NK-92 treated with Interleukin-12 subunit alpha and Interleukin-12 subunit beta, amount 100 ng/mL, for 24 hours (cell line): ENCODE results near the gene H1-8.
A peak's percentile ranks its signal among the peaks of the same experiment; 100 is the strongest.

ENCODE experiments used
- DNase-seq: peaks from one replicate; lab custom pipeline; 2025; lab: John Stamatoyannopoulos, UW

Gene H1-8

DNA sequence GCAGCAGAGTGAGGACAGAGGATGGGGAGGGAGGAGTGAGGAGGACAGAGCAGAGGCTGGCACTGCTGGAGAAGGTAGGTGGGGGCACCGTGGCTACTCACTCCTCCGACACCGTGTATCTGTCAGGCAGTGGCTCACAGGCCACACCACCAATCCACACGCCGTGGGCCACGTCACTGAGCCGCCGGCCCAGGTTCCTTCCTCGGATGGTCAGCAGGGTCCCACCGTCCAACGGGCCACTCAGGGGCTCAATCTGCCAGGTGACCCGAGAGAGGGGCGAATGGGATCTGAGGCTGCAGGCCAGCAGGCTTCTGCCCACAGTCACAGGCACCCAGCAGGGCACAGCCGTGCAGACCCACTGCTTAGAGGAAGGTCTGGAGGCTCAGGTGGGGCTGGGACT lies 30.5 kb downstream of the H1-8 start:
- DNase-seq: no peak

DNA sequence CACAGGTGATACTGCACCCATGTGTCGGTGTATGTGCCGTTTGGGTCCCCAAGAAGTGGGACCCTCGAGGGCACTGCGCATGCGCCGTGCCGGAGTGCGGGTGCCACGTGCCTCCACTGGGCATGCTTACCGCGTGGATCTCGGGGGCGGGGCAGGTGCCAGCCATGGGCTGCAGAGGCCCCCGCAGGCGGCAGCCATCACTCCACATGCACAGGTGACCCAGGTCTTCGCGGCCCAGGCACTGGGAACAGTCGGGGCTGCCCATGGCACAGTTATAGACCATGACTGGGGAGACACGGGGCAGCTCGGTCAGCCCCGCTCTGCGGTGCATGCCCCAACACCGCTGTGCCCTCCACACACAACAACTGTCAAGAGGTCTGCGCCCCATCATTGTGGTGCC lies 31.2 kb downstream of the H1-8 start:
- no peak for DNase-seq

GRCh38 chr3:129575233-129575996 lies 32.4 kb downstream of the H1-8 start:
- no peak for DNase-seq

- DNase-seq: no peak
These were observed 33.0 kb downstream of the H1-8 start for GRCh38 chr3:129575997-129576384.

- DNase-seq: peak; percentile 28
These were observed 33.8 kb downstream of the H1-8 start for GRCh38 chr3:129576514-129577352.

DNA sequence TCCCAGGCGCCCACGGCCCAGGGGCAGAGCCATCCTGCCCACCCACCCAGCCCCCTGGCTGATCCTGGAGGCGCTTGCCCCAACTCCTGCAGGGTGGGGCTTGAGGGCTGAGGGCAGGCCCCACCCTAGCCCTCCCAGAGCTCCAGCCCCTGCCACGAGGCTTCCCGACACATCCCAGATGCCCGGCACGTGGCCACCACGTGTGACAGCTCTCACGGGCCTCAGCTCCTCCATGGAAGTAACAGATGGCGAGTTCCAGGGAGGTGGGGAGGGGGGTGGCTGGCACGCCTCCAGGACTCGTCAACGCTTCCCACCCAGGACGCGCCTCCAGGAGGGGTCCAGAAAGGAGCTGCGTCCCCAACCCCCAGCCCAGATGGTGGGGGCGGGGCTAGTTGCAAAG lies 34.4 kb downstream of the H1-8 start:
- DNase-seq: no peak

GRCh38 chr3:129577925-129578786 lies 35.2 kb downstream of the H1-8 start:
- no peak for DNase-seq

- DNase-seq: no peak
These were observed 37.0 kb downstream of the H1-8 start for GRCh38 chr3:129579991-129580390.

- no peak for DNase-seq
These were observed 38.6 kb downstream of the H1-8 start for GRCh38 chr3:129581623-129582022.

DNA sequence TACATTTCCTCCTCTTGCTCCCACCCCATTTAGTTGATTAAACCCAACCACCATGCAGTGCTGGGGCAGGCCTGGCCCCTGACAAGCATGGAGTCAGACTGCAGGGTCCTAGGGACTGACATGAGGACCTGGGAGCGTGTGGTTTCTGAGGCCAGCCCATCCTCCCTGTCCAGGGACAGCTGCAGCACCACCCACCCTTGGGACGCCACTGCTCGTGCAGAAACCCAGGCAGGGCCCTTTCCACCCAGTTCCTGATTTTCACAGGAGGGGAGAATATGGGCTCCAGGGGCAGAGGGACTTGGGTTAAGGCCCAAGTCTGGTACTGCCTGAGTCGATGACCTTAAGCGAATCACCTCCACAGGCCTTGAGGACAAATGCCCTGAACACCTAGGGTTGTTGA lies 39.8 kb downstream of the H1-8 start:
- DNase-seq: no peak

- no peak for DNase-seq
These were observed 40.3 kb downstream of the H1-8 start for GRCh38 chr3:129583289-129583688.

GRCh38 chr3:129584631-129585030 lies 41.7 kb downstream of the H1-8 start:
- no peak for DNase-seq

DNA sequence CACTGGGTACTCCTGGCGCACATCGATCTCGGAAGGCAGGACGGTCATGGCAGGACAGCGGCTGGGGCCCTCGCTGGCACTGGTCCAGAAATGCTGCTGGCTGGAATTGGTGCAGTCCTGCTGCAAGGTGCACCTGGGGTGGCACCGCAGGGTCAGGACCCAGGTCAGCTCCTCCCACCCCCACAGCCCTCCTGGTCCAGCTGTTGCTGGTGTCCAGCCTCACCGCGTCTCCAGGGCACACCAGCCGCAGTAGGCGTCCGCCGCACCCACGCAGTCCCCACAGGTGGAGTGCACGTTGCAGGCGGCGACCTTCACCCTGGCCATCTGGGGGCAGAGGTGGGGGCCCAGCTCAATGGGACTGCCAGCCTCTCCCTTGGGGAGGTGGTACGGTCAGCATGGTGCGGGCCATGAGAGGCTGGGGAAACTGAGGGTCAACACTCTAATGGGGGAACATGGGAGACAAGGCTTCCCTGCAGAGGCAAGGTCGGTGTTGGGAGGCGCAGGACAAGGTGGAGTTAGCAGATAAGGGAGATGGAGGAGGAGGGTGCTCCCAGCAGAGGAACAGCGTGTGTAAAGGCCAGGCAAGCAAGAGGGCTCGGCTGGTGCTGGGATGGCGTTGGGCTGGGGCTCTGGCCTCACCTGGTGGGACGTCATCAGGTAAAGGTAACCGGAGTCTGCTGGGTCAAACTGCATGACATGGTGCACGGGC lies 43.1 kb downstream of the H1-8 start:
- DNase-seq: no peak

DNA sequence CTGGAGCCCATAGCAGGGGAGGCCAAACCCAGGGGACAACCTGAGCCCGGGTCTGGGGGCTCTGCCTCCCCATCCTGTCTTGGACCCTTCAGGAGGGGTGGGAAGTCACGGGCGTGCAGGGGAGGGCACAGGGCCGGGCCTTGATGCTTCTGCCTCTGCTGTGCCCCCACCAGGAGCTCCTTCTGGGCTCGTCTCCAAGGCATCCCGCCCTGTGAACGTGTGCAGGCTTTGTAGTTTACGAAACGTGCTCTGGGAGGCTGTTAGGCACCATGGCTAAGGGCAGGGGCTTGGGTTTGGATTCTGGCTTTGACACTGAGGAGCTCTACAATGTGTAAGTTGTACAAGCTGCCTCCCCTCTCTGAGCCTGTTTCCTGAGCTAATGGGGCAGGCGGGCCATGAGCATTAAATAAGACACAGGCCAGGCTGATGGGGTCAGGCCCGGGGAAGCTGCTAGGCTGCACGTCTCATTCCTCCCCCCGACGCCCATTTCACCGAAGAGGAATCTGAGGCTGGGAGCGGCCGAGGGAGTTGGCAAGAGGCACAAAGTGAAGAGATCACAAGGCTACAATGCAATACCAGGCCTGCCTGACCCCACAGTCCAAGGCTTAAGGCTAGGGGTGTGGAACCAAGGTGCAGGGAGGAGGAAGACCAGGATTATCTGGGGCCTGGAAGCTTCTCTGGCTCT lies 43.9 kb downstream of the H1-8 start:
- no peak for DNase-seq

GRCh38 chr3:129587566-129588210 lies 44.7 kb downstream of the H1-8 start:
- DNase-seq: no peak

DNA sequence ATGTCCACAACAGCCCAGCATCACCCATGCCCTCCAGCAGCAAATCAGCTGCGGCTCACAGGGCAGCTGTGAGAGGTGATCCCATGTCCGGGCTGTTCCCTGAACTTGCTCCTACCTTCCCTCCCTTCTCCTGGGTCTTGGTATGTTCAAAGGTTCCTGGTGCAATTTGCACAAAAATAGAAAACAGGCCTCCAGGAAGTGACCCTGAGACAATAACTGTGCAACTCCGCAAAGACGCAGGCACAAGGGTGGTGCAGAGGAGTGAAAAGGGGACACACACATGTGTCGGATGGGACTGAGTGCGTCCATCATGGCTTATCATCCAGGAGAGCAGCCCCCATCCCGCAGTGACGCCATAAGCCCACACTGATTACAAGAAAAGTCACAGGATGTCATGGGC lies 47.2 kb downstream of the H1-8 start:
- no peak for DNase-seq

- DNase-seq: no peak
These were observed 49.0 kb downstream of the H1-8 start for GRCh38 chr3:129591932-129592331.

GRCh38 chr3:129592381-129593131 lies 49.6 kb downstream of the H1-8 start:
- DNase-seq: no peak

DNA sequence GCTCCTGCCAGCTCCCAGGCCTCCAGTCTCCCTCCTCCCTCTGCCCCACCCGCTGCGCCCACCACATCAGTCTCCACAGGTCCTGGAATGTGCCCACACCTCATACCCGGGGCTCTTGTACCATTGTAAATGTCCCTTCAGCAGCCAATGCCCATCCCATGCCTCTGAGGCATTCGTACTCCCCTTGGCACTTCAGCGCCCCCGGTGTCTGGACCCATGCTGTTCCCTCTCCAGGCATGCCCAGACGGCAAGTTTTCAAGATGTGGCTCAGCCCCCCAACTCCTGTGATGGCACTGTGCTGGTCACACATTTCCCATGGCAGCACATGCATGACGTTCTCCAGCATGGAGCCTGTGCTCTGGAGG lies 50.2 kb downstream of the H1-8 start:
- DNase-seq: peak; percentile 25
